ENCODE results near the gene COLQ.

DNA sequence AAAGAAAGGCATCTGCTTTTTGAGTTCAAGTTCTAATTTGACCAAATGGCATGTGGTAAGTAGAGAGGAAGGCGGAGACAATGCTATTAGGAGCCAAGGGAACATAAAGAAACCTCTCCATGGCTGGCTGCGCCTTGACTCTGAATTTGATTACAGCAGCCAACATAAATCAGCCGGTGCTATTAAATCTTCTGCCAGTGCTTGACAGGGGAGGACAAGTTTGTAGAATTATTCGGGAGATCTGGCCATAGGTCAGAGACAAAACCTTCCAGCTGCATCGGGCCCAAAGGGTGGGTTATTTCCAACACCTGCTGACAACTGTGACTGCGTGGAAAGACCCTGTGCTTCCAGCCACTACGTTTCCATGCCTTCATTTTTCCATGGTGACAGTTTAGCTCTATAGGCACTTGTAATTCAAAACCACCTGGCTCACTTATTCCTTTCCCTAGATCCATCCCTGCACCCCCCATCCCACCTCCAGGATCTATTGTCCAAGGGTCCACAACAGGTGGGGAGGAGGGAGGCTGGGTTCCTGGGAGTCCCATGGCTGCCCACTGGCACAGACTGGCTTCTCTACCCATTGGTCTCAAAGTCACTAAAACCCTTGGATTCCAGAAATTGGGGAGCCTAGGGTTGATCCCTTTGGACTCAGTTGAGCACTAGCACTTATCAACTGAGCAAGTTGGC, 15.9 kb downstream of the COLQ start:
- TF ChIP-seq, protein P1, sequence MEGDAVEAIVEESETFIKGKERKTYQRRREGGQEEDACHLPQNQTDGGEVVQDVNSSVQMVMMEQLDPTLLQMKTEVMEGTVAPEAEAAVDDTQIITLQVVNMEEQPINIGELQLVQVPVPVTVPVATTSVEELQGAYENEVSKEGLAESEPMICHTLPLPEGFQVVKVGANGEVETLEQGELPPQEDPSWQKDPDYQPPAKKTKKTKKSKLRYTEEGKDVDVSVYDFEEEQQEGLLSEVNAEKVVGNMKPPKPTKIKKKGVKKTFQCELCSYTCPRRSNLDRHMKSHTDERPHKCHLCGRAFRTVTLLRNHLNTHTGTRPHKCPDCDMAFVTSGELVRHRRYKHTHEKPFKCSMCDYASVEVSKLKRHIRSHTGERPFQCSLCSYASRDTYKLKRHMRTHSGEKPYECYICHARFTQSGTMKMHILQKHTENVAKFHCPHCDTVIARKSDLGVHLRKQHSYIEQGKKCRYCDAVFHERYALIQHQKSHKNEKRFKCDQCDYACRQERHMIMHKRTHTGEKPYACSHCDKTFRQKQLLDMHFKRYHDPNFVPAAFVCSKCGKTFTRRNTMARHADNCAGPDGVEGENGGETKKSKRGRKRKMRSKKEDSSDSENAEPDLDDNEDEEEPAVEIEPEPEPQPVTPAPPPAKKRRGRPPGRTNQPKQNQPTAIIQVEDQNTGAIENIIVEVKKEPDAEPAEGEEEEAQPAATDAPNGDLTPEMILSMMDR (IDR thresholded peaks at IDR 0.05) = no peak
- TF ChIP-seq POLR2AphosphoS5 (IDR thresholded peaks at IDR 0.05; ENCODE audit: low read depth, low read length) (no peak), REST (IDR thresholded peaks at IDR 0.05; ENCODE audit: insufficient read depth in 1 of 2, low read depth in 2 of 2, low read length in 1 of 2) (no peak), TCF7L2 (IDR thresholded peaks at IDR 0.05; ENCODE audit: low read depth, low read length) (no peak)
